Retina (tissue), 1 donor: ENCODE results near the gene SCYL1.

Experiments
- DNase-seq: peaks from one replicate; pipeline ENCODE4 v3.0.0-alpha.2; 2016

The SCYL1 gene

GRCh38 chr11:65524741-65525545 lies at the start of gene SCYL1:
Gene SCYL1, plus strand, starts transcription at chr11:65525083. Its CDS starts 71 bp downstream, at chr11:65525154.
- peak; percentile 79 for DNase-seq

- no peak for DNase-seq
Measured at GRCh38 chr11:65476632-65477148, 48.2 kb upstream of the SCYL1 start.

GRCh38 chr11:65477149-65477965 lies 47.5 kb upstream of the SCYL1 start:
- DNase-seq = peak; percentile 97

- DNase-seq = peak; percentile 71
Measured at GRCh38 chr11:65478388-65479183, 46.3 kb upstream of the SCYL1 start.

GRCh38 chr11:65479184-65480145 lies 45.4 kb upstream of the SCYL1 start:
- peak; percentile 61 for DNase-seq

GRCh38 chr11:65482306-65482850 lies 42.5 kb upstream of the SCYL1 start:
- no peak for DNase-seq

- DNase-seq = no peak
Measured at GRCh38 chr11:65485920-65486219, 39.0 kb upstream of the SCYL1 start.

GRCh38 chr11:65486570-65487466 lies 38.1 kb upstream of the SCYL1 start:
- no peak for DNase-seq

- peak; percentile 98 for DNase-seq
Measured at GRCh38 chr11:65487467-65488272, 37.2 kb upstream of the SCYL1 start.

GRCh38 chr11:65488273-65489034 lies 36.4 kb upstream of the SCYL1 start:
- DNase-seq = peak; percentile 32

- DNase-seq = peak; percentile 72
Measured at GRCh38 chr11:65489035-65489705, 35.7 kb upstream of the SCYL1 start.

- DNase-seq = peak; percentile 66
Measured at GRCh38 chr11:65489706-65490320, 35.1 kb upstream of the SCYL1 start.

GRCh38 chr11:65491163-65491465 lies 33.8 kb upstream of the SCYL1 start:
- DNase-seq = no peak

GRCh38 chr11:65491614-65492386 lies 33.1 kb upstream of the SCYL1 start:
- DNase-seq = peak; percentile 83

- no peak for DNase-seq
Measured at GRCh38 chr11:65492387-65492636, 32.6 kb upstream of the SCYL1 start.

- DNase-seq = no peak
Measured at GRCh38 chr11:65492637-65493366, 32.1 kb upstream of the SCYL1 start.
